ENCODE results near the gene RAB31.

Gene RAB31

DNA sequence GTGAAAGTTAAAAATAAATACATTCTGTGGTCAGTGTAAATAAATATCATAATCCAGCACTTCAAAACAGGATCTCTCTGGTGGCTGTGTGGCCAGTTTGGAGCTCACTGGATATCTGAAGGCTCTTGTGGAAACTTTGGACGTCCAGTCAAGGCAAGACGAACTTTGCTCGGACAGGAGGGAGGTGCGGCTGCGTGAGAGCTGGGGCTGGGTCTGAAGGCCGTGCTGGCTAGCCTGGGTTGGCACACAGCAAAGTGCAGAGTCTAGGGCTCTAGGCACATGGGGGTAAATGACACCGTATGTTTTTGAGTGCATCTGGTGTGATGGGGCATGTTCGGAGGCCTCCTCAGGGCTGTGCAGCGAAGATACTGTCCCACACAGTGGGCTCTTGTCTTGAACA is 98.8 kb downstream of the RAB31 start:
- H3K27me3 ChIP-seq (ENCODE audit: insufficient read depth, low read length, poor library complexity), result peaks cover 5% of the 10 kb centered on the region
- H3K36me3 ChIP-seq (ENCODE audit: insufficient read depth, low read length), result no peaks in the 10 kb centered on the region
- DNase-seq (no peak), ATAC-seq (ENCODE audit: insufficient read depth, low read depth) (no peak)
- H3K79me2 ChIP-seq (ENCODE audit: insufficient read depth, low read length), result no peaks in the 10 kb centered on the region
- TF ChIP-seq EZH2 (IDR thresholded peaks at IDR 0.05; ENCODE audit: borderline replicate concordance, low read depth, low read length, severe bottlenecking), result no peak
- TF ChIP-seq, protein P1, sequence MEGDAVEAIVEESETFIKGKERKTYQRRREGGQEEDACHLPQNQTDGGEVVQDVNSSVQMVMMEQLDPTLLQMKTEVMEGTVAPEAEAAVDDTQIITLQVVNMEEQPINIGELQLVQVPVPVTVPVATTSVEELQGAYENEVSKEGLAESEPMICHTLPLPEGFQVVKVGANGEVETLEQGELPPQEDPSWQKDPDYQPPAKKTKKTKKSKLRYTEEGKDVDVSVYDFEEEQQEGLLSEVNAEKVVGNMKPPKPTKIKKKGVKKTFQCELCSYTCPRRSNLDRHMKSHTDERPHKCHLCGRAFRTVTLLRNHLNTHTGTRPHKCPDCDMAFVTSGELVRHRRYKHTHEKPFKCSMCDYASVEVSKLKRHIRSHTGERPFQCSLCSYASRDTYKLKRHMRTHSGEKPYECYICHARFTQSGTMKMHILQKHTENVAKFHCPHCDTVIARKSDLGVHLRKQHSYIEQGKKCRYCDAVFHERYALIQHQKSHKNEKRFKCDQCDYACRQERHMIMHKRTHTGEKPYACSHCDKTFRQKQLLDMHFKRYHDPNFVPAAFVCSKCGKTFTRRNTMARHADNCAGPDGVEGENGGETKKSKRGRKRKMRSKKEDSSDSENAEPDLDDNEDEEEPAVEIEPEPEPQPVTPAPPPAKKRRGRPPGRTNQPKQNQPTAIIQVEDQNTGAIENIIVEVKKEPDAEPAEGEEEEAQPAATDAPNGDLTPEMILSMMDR (IDR thresholded peaks at IDR 0.05; ENCODE audit: borderline replicate concordance, extremely low read depth, low read length, poor library complexity, severe bottlenecking), result no peak
- no peak overlapping the region for H3K4me3 ChIP-seq (ENCODE audit: low read depth in 1 of 2, low read length in 2 of 2)
- H3K27ac ChIP-seq (ENCODE audit: low read length), result no peak overlapping the region
- no peaks in the 10 kb centered on the region for H4K20me1 ChIP-seq (ENCODE audit: insufficient read depth, low read length)
- H3K4me2 ChIP-seq (ENCODE audit: insufficient read depth, low read length), result no peak overlapping the region
- peaks cover 4% of the 10 kb centered on the region for H3K9me3 ChIP-seq (ENCODE audit: insufficient read depth, low read length, severe bottlenecking)
- no peak overlapping the region for H3K9ac ChIP-seq (ENCODE audit: low read depth, low read length)
- no peaks in the 10 kb centered on the region for H3K4me1 ChIP-seq (ENCODE audit: insufficient read depth, low read length)
- no peak overlapping the region for H2AFZ ChIP-seq (ENCODE audit: low read depth, low read length)

GRCh38 chr18:9808295-9809241 is 100.5 kb downstream of the RAB31 start:
- ATAC-seq (ENCODE audit: insufficient read depth, low read depth) (no peak), DNase-seq (no peak)
- Histone ChIP-seq H3K27me3 (ENCODE audit: insufficient read depth, low read length, poor library complexity) (peaks cover 5% of the 10 kb centered on the region), H3K4me2 (ENCODE audit: insufficient read depth, low read length) (no peak overlapping the region), H3K4me1 (ENCODE audit: insufficient read depth, low read length) (no peaks in the 10 kb centered on the region), H3K9me3 (ENCODE audit: insufficient read depth, low read length, severe bottlenecking) (peaks cover 4% of the 10 kb centered on the region), H4K20me1 (ENCODE audit: insufficient read depth, low read length) (no peaks in the 10 kb centered on the region), H3K79me2 (ENCODE audit: insufficient read depth, low read length) (no peaks in the 10 kb centered on the region), H3K36me3 (ENCODE audit: insufficient read depth, low read length) (no peaks in the 10 kb centered on the region), H3K9ac (ENCODE audit: low read depth, low read length) (no peak overlapping the region), H2AFZ (ENCODE audit: low read depth, low read length) (no peak overlapping the region), H3K27ac (ENCODE audit: low read length) (no peak overlapping the region), H3K4me3 (ENCODE audit: low read depth in 1 of 2, low read length in 2 of 2) (no peak overlapping the region)
- TF ChIP-seq, protein P1 (IDR thresholded peaks at IDR 0.05; ENCODE audit: borderline replicate concordance, extremely low read depth, low read length, poor library complexity, severe bottlenecking), result no peak
- no peak for TF ChIP-seq EZH2 (IDR thresholded peaks at IDR 0.05; ENCODE audit: borderline replicate concordance, low read depth, low read length, severe bottlenecking)

DNA sequence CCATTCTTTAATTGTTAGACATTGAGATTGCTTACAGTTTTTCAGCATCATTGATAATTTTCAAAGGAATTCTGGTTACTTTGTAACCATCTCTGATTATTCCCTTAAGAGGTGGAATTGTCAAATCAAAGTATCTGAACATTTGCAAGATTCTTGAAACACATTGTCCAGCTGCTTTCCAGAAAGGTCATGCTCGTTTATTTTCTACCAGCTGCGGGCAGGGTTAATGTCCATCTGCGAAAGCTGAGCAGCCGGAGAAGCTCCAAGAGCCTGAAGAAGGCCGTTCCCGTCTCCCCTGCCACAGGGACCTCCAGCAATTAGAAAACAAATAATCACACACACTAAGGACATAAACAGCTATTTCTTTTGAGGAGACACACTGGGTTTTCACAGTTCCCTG is 101.6 kb downstream of the RAB31 start:
- Histone ChIP-seq H3K4me2 (ENCODE audit: insufficient read depth, low read length) (no peak overlapping the region), H3K4me3 (ENCODE audit: low read depth in 1 of 2, low read length in 2 of 2) (no peak overlapping the region), H3K27me3 (ENCODE audit: insufficient read depth, low read length, poor library complexity) (peaks cover 5% of the 10 kb centered on the region), H3K27ac (ENCODE audit: low read length) (no peak overlapping the region), H3K79me2 (ENCODE audit: insufficient read depth, low read length) (no peaks in the 10 kb centered on the region), H3K9ac (ENCODE audit: low read depth, low read length) (no peak overlapping the region), H3K4me1 (ENCODE audit: insufficient read depth, low read length) (no peaks in the 10 kb centered on the region), H4K20me1 (ENCODE audit: insufficient read depth, low read length) (no peaks in the 10 kb centered on the region), H3K9me3 (ENCODE audit: insufficient read depth, low read length, severe bottlenecking) (peaks cover 4% of the 10 kb centered on the region), H3K36me3 (ENCODE audit: insufficient read depth, low read length) (no peaks in the 10 kb centered on the region), H2AFZ (ENCODE audit: low read depth, low read length) (no peak overlapping the region)
- TF ChIP-seq EZH2 (IDR thresholded peaks at IDR 0.05; ENCODE audit: borderline replicate concordance, low read depth, low read length, severe bottlenecking), result no peak
- TF ChIP-seq, protein P1 (IDR thresholded peaks at IDR 0.05; ENCODE audit: borderline replicate concordance, extremely low read depth, low read length, poor library complexity, severe bottlenecking), result no peak
- DNase-seq (no peak), ATAC-seq (ENCODE audit: insufficient read depth, low read depth) (no peak)

All from DND-41 (cell line).